B cell (primary cell): ENCODE results near the gene MAP2K3. TPM values are rescaled to one million over a fixed set of nuclear protein-coding genes. Genes with fewer than 3 reads are reported as not detected.

Source experiments
- ATAC-seq: fragments of 200-7000 bp; cut with Tn5 transposase; one replicate; pipeline ENCODE4 v1.10.0; 2021; ENCODE audit warnings: low read depth, mild to moderate bottlenecking, moderate number of reproducible peaks, moderate library complexity
- CTCF ChIA-PET: fragments of 350-600 bp; sonication (Branson Sonifier 250); formaldehyde crosslinking; loops from one replicate; lab custom pipeline; 2021; ENCODE audit warnings: antibody characterized with exemption, inconsistent platforms; lab: Charles Lee
- POLR2A ChIA-PET: fragments of 350-600 bp; sonication (Branson Sonifier 250); formaldehyde crosslinking; loops from one replicate; lab custom pipeline; 2021; ENCODE audit warnings: antibody characterized with exemption; lab: Charles Lee
- DNase-seq: peaks from one replicate; pipeline ENCODE4 v3.0.0; 2013
- H2AFZ ChIP-seq: 2 replicates; pipeline ENCODE4 v1.6.1; 2012; ENCODE audit warnings: mild to moderate bottlenecking, low read depth, low read length; ENCODE audit not compliant: insufficient read depth, poor library complexity, severe bottlenecking
- H3K27ac ChIP-seq, 2 donors: 1 replicate in 1 of 2; 2 replicates in 1 of 2; pipeline ENCODE4 v1.5.1; 2012 to 2013; ENCODE audit warnings: low read length in 2 of 2, mild to moderate bottlenecking in 2 of 2, moderate library complexity in 1 of 2
- H3K27me3 ChIP-seq, 4 experiments: fragments of 200-600 bp in 1 of 4; sonication (generic) in 1 of 4; replicated peaks in 1 of 4; 1 replicate in 2 of 4; 2 replicates in 2 of 4; pipeline versions ENCODE4 v1.6.1 to v1.7.0; 2013 to 2016; ENCODE audit warnings: low read length in 3 of 4, mild to moderate bottlenecking in 2 of 4, mixed read lengths in 1 of 4, moderate library complexity in 1 of 4; ENCODE audit not compliant: insufficient read depth in 4 of 4, control insufficient read depth in 3 of 4; ENCODE audit errors: control extremely low read depth in 1 of 4
- H3K36me3 ChIP-seq, 2 experiments: replicated peaks in 1 of 2; 1 replicate in 1 of 2; 2 replicates in 1 of 2; pipeline versions ENCODE4 v1.6.1 to v1.7.1; 2013; ENCODE audit warnings: low read length in 1 of 2; ENCODE audit not compliant: insufficient read depth in 2 of 2, control insufficient read depth in 1 of 2; ENCODE audit errors: control extremely low read depth in 1 of 2, extremely low read depth in 1 of 2
- H3K4me1 ChIP-seq, 2 donors: fragments of 200-600 bp in 1 of 2; sonication (generic) in 1 of 2; 1 replicate in 1 of 2; 2 replicates in 1 of 2; pipeline versions ENCODE4 v1.5.1 to v1.6.1; 2013 to 2017; ENCODE audit warnings: low read length in 2 of 2; ENCODE audit not compliant: control insufficient read depth in 2 of 2, insufficient read depth in 2 of 2
- H3K4me2 ChIP-seq: replicated peaks from 2 replicates; pipeline ENCODE3; 2012; ENCODE audit warnings: mild to moderate bottlenecking, low read depth, low read length; ENCODE audit not compliant: poor library complexity, severe bottlenecking
- H3K4me3 ChIP-seq, 5 experiments: fragments of 200-600 bp in 1 of 5; sonication (generic) in 1 of 5; 1 replicate in 3 of 5; 2 replicates in 2 of 5; pipeline versions ENCODE4 v1.5.1 to v1.7.0; 2011 to 2016; ENCODE audit warnings: low read length in 4 of 5, mild to moderate bottlenecking in 4 of 5, low read depth in 2 of 5, control low read depth in 1 of 5, moderate library complexity in 1 of 5; ENCODE audit not compliant: insufficient read depth in 1 of 5; ENCODE audit errors: control extremely low read depth in 1 of 5, extremely low read depth in 1 of 5
- H3K79me2 ChIP-seq: fragments of 200-600 bp; sonication (generic); one replicate; pipeline ENCODE4 v1.6.0; 2016; ENCODE audit warnings: low read length; ENCODE audit not compliant: control insufficient read depth, insufficient read depth
- H3K9ac ChIP-seq: fragments of 200-600 bp; sonication (generic); 2 replicates; pipeline ENCODE4 v1.6.1; 2017; ENCODE audit warnings: mild to moderate bottlenecking, low read length, moderate library complexity
- H3K9me3 ChIP-seq, 3 donors: one replicate each; pipeline versions ENCODE4 v1.6.1 to v1.7.1; 2013; ENCODE audit warnings: low read length in 2 of 3; ENCODE audit not compliant: control insufficient read depth in 2 of 3, insufficient read depth in 1 of 3; ENCODE audit errors: control extremely low read depth in 1 of 3
- H4K20me1 ChIP-seq: 2 replicates; pipeline ENCODE4 v1.6.0; 2012; ENCODE audit warnings: mild to moderate bottlenecking, low read length; ENCODE audit not compliant: insufficient read depth, control insufficient read depth, poor library complexity, severe bottlenecking
- H3K27ac Mint-ChIP-seq: one replicate; pipeline ENCODE4 v1.8.0; 2021; ENCODE audit warnings: mixed read lengths
- H3K27me3 Mint-ChIP-seq: one replicate; pipeline ENCODE4 v1.8.0; 2021; ENCODE audit warnings: mixed read lengths
- H3K4me1 Mint-ChIP-seq: one replicate; pipeline ENCODE4 v1.8.0; 2021; ENCODE audit warnings: mixed read lengths
- H3K4me3 Mint-ChIP-seq: one replicate; pipeline ENCODE4 v1.8.0; 2021; ENCODE audit warnings: mixed read lengths
- H3K9me3 Mint-ChIP-seq: one replicate; pipeline ENCODE4 v1.8.0; 2022; ENCODE audit warnings: mixed read lengths; ENCODE audit not compliant: insufficient read depth
- EZH2 ChIP-seq: IDR thresholded peaks from 2 replicates; pipeline ENCODE4 v1.6.1; 2012; ENCODE audit warnings: borderline replicate concordance, low read depth, mild to moderate bottlenecking, moderate library complexity, low read length; ENCODE audit not compliant: insufficient read depth, poor library complexity, severe bottlenecking
- WGBS: methylation state at CpG from one replicate; pipeline ENCODE4 v1.1.5; 2013; ENCODE audit warnings: missing lambda C conversion rate; ENCODE audit not compliant: insufficient coverage; 5-methylcytosine and 5-hydroxymethylcytosine counted together
- intact Hi-C: fragments of 100-400 bp; cut with micrococcal nuclease; formaldehyde crosslinking; loops from one replicate; pipeline ENCODE4 v1.10.0; 2022
- polyA plus RNA-seq: library from polyadenylated mRNA; depleted of rRNA; stranded (reverse); fragments of >200 nt; gene quantifications from 2 replicates; pipeline ENCODE4 v1.2.3, GENCODE V29; 2012
- total RNA-seq, 2 donors: library from RNA; stranded (reverse); fragments of 120-200 nt in 1 of 2; gene quantifications; 1 replicate in 1 of 2; 2 replicates in 1 of 2; pipeline versions ENCODE4 v1.2.3 to v1.2.4, GENCODE V29; 2013 to 2022
- TF ChIP-seq, protein P1 (sequence below): fragments of 200-600 bp; IDR thresholded peaks from one replicate; pipeline ENCODE4 v1.8.0; 2022; ENCODE audit warnings: antibody characterized with exemption, mild to moderate bottlenecking

Gene MAP2K3
- total and polyA plus RNA-seq, 2 donors (not counting 1 experiment from before 2014, with no cell fraction given) = 61.0 to 118 TPM

DNA sequence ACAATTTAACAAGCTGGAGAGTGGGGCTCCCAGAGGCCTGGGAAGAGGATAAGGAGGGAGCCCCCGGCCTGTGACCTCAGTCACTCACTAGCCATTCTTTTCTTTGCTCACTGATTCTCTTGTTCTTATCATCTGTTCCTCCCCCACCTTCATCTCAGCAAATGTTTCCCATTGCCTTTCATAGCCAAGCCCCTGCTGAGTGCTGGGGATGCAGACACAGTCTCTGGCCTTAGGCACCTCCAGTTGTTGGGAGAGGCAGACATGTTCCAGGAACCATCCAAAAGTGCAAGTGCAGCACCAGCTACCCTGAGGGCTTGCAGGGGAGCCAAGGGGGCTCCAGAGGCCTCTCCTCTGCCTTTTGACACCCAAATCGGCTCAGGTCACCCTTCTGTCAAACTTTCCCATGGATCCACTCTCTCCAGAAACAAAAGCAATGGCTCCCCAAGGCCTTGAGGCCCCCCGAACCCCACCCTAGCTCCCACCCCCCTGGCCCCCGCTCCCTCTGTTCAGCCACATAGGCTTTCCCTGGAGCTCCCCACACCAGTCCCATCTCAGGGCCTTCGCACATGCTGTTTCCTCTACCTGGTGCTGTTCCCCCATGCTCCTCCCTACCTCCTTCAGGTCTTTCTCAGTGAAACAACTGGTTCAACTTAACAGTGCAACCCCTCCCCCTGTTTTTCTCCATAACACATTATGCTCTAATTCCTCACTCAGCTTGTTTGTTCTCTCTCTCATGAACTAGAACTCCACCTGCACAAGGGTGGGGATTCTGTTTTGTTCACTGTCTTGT, 76.7 kb downstream of the MAP2K3 start:
- ATAC-seq (no peak), DNase-seq (no peak)
- no peak overlapping the region for H3K4me2 ChIP-seq
- H3K4me3 ChIP-seq = no peak overlapping the region
- H3K4me1 Mint-ChIP-seq = no peaks in the 10 kb centered on the region
- H3K9me3 ChIP-seq = no peaks in the 10 kb centered on the region
- no peaks in the 10 kb centered on the region for H3K36me3 ChIP-seq
- no peak overlapping the region for H3K27ac Mint-ChIP-seq
- H4K20me1 ChIP-seq = no peaks in the 10 kb centered on the region
- no peak overlapping the region for H3K4me3 Mint-ChIP-seq
- no peak overlapping the region for H3K27ac ChIP-seq
- no peak overlapping the region for H3K9ac ChIP-seq
- no peaks in the 10 kb centered on the region for H3K4me1 ChIP-seq
- 71% methylated on average over 3 of the region's 5 CpGs for WGBS
- peaks cover 3% of the 10 kb centered on the region for H3K27me3 Mint-ChIP-seq
- TF ChIP-seq EZH2 = no peak
- TF ChIP-seq, protein P1, sequence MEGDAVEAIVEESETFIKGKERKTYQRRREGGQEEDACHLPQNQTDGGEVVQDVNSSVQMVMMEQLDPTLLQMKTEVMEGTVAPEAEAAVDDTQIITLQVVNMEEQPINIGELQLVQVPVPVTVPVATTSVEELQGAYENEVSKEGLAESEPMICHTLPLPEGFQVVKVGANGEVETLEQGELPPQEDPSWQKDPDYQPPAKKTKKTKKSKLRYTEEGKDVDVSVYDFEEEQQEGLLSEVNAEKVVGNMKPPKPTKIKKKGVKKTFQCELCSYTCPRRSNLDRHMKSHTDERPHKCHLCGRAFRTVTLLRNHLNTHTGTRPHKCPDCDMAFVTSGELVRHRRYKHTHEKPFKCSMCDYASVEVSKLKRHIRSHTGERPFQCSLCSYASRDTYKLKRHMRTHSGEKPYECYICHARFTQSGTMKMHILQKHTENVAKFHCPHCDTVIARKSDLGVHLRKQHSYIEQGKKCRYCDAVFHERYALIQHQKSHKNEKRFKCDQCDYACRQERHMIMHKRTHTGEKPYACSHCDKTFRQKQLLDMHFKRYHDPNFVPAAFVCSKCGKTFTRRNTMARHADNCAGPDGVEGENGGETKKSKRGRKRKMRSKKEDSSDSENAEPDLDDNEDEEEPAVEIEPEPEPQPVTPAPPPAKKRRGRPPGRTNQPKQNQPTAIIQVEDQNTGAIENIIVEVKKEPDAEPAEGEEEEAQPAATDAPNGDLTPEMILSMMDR = no peak
- H3K27me3 ChIP-seq = no peaks in the 10 kb centered on the region
- POLR2A ChIA-PET = no interaction called here
- CTCF ChIA-PET = no interaction called here
- intact Hi-C loops = no loop called here
- no peaks in the 10 kb centered on the region for H3K79me2 ChIP-seq
- no peaks in the 10 kb centered on the region for H3K9me3 Mint-ChIP-seq
- H2AFZ ChIP-seq = no peak overlapping the region

DNA sequence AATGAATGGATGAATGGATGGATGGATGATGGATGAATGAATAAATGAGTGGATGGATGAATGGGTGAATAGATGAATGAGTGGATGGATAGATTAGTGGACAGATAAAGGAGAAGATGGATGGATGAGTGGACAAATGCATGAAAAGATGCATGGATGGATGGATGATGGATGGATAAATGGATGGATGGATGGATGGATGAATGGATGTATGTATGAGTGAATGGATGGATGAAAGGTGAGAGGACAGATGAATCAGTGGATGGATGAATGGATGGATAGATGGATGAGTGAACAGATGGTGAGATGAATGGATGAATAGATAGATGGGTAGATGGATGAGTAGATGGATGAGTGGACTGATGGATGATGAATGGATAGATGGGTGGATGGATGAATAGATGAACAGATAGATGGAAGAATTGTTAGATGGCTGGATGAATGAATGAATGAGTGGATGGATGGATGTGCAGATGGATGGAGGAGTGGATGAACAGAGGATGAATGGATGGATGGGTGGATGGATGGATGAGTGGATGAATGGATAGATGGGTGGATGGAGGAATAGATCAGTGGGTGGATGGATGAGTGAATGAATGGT, 77.9 kb downstream of the MAP2K3 start:
- H3K4me2 ChIP-seq = no peak overlapping the region
- TF ChIP-seq, protein P1 = no peak
- no peak for TF ChIP-seq EZH2
- no peak overlapping the region for H3K27ac ChIP-seq
- CTCF ChIA-PET = no interaction called here
- H3K9ac ChIP-seq = no peak overlapping the region
- Mint-ChIP-seq H3K9me3 (no peaks in the 10 kb centered on the region), H3K4me1 (no peaks in the 10 kb centered on the region), H3K4me3 (no peak overlapping the region), H3K27me3 (peaks cover 3% of the 10 kb centered on the region), H3K27ac (no peak overlapping the region)
- ATAC-seq (no peak), DNase-seq (no peak)
- intact Hi-C loops = no loop called here
- POLR2A ChIA-PET = no interaction called here
- H2AFZ ChIP-seq = no peak overlapping the region
- no peaks in the 10 kb centered on the region for H3K9me3 ChIP-seq
- H4K20me1 ChIP-seq = no peaks in the 10 kb centered on the region
- no peaks in the 10 kb centered on the region for H3K79me2 ChIP-seq
- no peak overlapping the region for H3K4me3 ChIP-seq
- H3K27me3 ChIP-seq = no peaks in the 10 kb centered on the region
- H3K4me1 ChIP-seq = no peaks in the 10 kb centered on the region
- H3K36me3 ChIP-seq = no peaks in the 10 kb centered on the region
